WTC11 (cell line): ENCODE measurements around the gene DAG1.

ENCODE experiments used
- CTCF ChIP-seq: fragments of 200-600 bp; IDR thresholded peaks from 2 replicates; pipeline ENCODE4 v1.8.0; 2022; ENCODE audit warnings: antibody characterized with exemption
- GRHL2 ChIP-seq: fragments of 250-450 bp; sonication (Bioruptor Pico); IDR thresholded peaks from 2 replicates; pipeline ENCODE4 v1.8.0; 2022; ENCODE audit warnings: mild to moderate bottlenecking, moderate library complexity; ENCODE audit not compliant: insufficient replicate concordance, severe bottlenecking
- NR3C1 ChIP-seq: sonication (generic); formaldehyde crosslinking; conservative IDR thresholded peaks from 2 replicates; pipeline ENCODE4 v1.8.1; 2023; ENCODE audit warnings: low read depth, mild to moderate bottlenecking, missing genetic modification reagents
- ZNF317 ChIP-seq: sonication (generic); formaldehyde crosslinking; IDR thresholded peaks from 2 replicates; pipeline ENCODE4 v1.8.1; 2023; ENCODE audit warnings: low read depth, mild to moderate bottlenecking, moderate library complexity, missing genetic modification reagents, borderline replicate concordance
- TF ChIP-seq, protein P1 (sequence below): sonication (generic); formaldehyde crosslinking; IDR thresholded peaks from 2 replicates; pipeline ENCODE4 v1.8.0; 2022; ENCODE audit warnings: mild to moderate bottlenecking, missing genetic modification reagents

GRCh38 chr3:49466085-49466484, 4.0 kb upstream of the DAG1 start:
- TF ChIP-seq CTCF, result no peak
- TF ChIP-seq GRHL2 (CRISPR knock-in tag), result no peak
- TF ChIP-seq, protein P1, sequence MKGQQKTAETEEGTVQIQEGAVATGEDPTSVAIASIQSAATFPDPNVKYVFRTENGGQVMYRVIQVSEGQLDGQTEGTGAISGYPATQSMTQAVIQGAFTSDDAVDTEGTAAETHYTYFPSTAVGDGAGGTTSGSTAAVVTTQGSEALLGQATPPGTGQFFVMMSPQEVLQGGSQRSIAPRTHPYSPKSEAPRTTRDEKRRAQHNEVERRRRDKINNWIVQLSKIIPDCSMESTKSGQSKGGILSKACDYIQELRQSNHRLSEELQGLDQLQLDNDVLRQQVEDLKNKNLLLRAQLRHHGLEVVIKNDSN (CRISPR knock-in tag), result no peak
- no peak for TF ChIP-seq NR3C1 (CRISPR knock-in tag)
- no peak for TF ChIP-seq ZNF317 (CRISPR knock-in tag)
